Esophagus (tissue), 2 donors: ENCODE results near the gene SORCS2. TPM values are rescaled to one million over a fixed set of nuclear protein-coding genes. Genes with fewer than 3 reads are reported as not detected.

Source experiments
- H3K27ac ChIP-seq, 2 donors: one replicate each; pipeline ENCODE4 v1.5.1; 2013; ENCODE audit warnings: low read depth in 2 of 2, mild to moderate bottlenecking in 2 of 2, inconsistent platforms in 1 of 2, low read length in 1 of 2, moderate library complexity in 1 of 2
- H3K27me3 ChIP-seq, 2 donors: one replicate each; pipeline ENCODE4 v1.6.1; 2013; ENCODE audit warnings: low read length in 2 of 2, control low read depth in 1 of 2, mild to moderate bottlenecking in 1 of 2; ENCODE audit not compliant: insufficient read depth in 2 of 2, control insufficient read depth in 1 of 2
- H3K36me3 ChIP-seq, 2 donors: one replicate each; pipeline ENCODE4 v1.6.1; 2013; ENCODE audit warnings: low read length in 1 of 2; ENCODE audit not compliant: control insufficient read depth in 2 of 2, insufficient read depth in 2 of 2
- H3K4me1 ChIP-seq, 2 donors: one replicate each; pipeline ENCODE4 v1.6.1; 2013; ENCODE audit warnings: low read length in 1 of 2; ENCODE audit not compliant: control insufficient read depth in 2 of 2, insufficient read depth in 2 of 2
- H3K4me3 ChIP-seq, 2 donors: one replicate each; pipeline ENCODE4 v1.5.1; 2013; ENCODE audit warnings: low read length in 2 of 2, mild to moderate bottlenecking in 2 of 2, low read depth in 1 of 2, moderate library complexity in 1 of 2
- H3K9me3 ChIP-seq, 2 donors: one replicate each; pipeline ENCODE4 v1.6.1; 2013; ENCODE audit warnings: mild to moderate bottlenecking in 2 of 2, low read depth in 1 of 2, low read length in 1 of 2, moderate library complexity in 1 of 2; ENCODE audit not compliant: control insufficient read depth in 2 of 2, insufficient read depth in 1 of 2
- WGBS, 2 donors: extraction: QIAGEN DNeasy Blood & Tissue Kit; methylation state at CpG; one replicate each; pipeline ENCODE4 v1.1.7; 2013; 5-methylcytosine and 5-hydroxymethylcytosine counted together
- polyA plus RNA-seq, 2 donors: library from polyadenylated mRNA; stranded (reverse); fragments of 200-250 nt; gene quantifications; one replicate each; pipeline ENCODE4 v1.2.3, GENCODE V29; 2013
- donor health status: healthy with polysubstance abuse.
- donor health status: Bipolar disorder and iron deficiency.

The SORCS2 gene
- 1 to 10 TPM; 1.1 to 1.2 TPM for polyA plus RNA-seq

DNA sequence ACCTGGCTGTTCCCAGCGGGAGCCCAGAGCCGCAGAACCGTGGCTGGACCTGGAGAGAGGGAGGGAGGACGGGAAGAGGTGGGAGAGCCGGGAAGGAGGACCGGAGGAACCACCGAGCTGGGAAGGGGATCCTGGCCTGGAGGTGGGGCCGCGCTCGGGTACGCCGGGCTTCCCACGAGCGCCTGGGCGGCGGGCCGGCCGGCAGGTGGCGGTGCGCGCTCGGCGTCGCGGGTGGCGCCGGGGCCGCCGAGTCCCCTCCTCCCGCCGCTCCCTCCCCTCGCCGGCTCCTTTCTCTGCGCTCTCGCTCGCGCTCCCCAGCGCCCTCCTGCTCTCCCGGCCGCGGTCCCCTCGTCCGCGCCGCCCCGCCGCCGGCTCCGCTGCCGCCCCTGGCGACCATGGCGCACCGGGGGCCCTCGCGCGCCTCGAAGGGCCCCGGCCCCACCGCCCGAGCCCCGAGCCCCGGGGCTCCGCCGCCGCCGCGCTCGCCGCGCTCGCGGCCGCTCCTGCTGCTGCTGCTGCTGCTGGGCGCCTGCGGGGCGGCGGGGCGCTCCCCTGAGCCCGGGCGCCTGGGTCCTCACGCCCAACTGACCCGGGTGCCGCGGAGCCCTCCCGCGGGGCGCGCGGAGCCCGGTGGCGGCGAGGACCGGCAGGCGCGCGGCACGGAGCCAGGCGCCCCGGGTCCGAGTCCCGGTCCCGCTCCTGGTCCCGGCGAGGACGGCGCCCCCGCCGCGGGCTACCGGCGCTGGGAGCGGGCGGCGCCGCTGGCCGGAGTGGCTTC lies at the start of gene SORCS2:
Gene SORCS2 (plus strand): TSS at position 287 of the 778 bp plus-strand sequence.
- Histone ChIP-seq H3K36me3 (no peaks in the 10 kb centered on the region), H3K27ac (no peak within 1 kb of the TSS), H3K27me3 (peaks cover 0 to 8% of the 10 kb centered on the region in 2 donors), H3K9me3 (peaks cover 0 to 2% of the 10 kb centered on the region in 2 donors), H3K4me3 (peak within 1 kb of the TSS; percentile 49 to 61), H3K4me1 (peaks cover 6 to 14% of the 10 kb centered on the region in 2 donors)
- 1% methylated on average over 71 to 116 of the region's 116 CpGs for WGBS, 2 donors

GRCh38 chr4:7144374-7145290 lies 47.7 kb upstream of the SORCS2 start:
- Histone ChIP-seq H3K9me3 (no peaks in the 10 kb centered on the region), H3K36me3 (no peaks in the 10 kb centered on the region), H3K27me3 (no peaks in the 10 kb centered on the region), H3K4me3 (no peak overlapping the region), H3K4me1 (peaks cover 0 to 4% of the 10 kb centered on the region in 2 donors), H3K27ac (no peak overlapping the region)
- WGBS, 2 donors: 84 to 87% methylated on average over 14 to 17 of the region's 17 CpGs

DNA sequence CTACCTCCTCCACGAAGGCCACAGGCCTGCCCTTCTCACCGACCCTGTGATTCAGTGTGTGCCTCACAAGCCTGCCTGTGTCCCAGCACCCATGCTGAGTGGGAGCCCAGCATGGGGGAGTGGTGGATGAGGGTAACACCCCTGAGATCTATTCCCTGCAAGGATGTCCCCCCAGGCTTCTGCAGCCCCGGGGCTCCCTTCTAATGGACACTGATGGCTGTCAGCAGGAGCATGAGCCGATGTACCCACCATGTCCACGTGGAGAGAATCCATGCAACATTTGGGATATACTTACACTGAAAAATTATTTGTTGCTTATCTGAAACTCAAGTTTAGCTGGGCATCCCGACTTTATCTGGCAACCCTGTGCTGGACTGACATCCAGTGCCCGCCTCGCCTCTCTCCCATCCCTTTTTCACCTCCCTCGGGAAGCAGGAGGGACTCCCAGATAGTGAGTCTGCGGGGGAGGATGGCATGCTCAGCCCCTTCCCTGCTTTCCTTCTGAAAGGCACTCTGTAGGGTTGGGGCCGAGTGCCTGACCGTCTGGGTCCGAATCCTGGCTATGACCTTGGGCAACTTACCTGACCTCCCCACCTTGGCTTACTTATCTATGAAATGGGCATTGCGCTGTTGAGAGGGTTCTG lies 46.9 kb upstream of the SORCS2 start:
- 79 to 85% methylated on average over 14 of the region's 14 CpGs for WGBS, 2 donors
- Histone ChIP-seq H3K4me1 (peaks cover 0 to 4% of the 10 kb centered on the region in 2 donors), H3K4me3 (no peak overlapping the region), H3K36me3 (no peaks in the 10 kb centered on the region), H3K9me3 (no peaks in the 10 kb centered on the region), H3K27me3 (no peaks in the 10 kb centered on the region), H3K27ac (no peak overlapping the region)

GRCh38 chr4:7146059-7146785 lies 46.1 kb upstream of the SORCS2 start:
- H3K4me3 ChIP-seq: no peak overlapping the region
- H3K27me3 ChIP-seq: no peaks in the 10 kb centered on the region
- peaks cover 0 to 4% of the 10 kb centered on the region in 2 donors for H3K4me1 ChIP-seq
- no peaks in the 10 kb centered on the region for H3K36me3 ChIP-seq
- no peak overlapping the region for H3K27ac ChIP-seq
- 76 to 82% methylated on average over 15 of the region's 15 CpGs for WGBS, 2 donors
- H3K9me3 ChIP-seq: no peaks in the 10 kb centered on the region

DNA sequence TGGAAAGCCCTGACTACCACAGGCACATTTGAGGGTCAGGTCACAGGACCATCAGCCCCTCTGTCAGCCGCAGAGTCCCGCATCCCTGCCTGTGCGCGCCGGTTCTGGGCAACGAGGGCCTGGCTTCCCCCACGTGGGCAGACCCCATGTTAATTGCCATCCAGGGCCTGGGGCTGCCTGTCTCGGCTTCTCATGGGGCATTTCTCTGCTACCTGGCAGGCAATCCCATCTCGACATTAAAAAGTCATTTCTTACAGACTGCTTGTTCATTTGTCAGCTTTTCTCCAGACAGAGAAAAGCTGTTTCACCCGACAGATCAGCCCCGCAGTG lies 45.6 kb upstream of the SORCS2 start:
- H3K36me3 ChIP-seq: no peaks in the 10 kb centered on the region
- H3K4me1 ChIP-seq: peaks cover 0 to 4% of the 10 kb centered on the region in 2 donors
- no peaks in the 10 kb centered on the region for H3K27me3 ChIP-seq
- no peak overlapping the region for H3K27ac ChIP-seq
- H3K4me3 ChIP-seq: no peak overlapping the region
- no peaks in the 10 kb centered on the region for H3K9me3 ChIP-seq
- 65 to 78% methylated on average over 11 of the region's 11 CpGs for WGBS, 2 donors

- WGBS, 2 donors: 80 to 84% methylated on average over 15 of the region's 15 CpGs
Measured at GRCh38 chr4:7147261-7147660, 45.1 kb upstream of the SORCS2 start.

GRCh38 chr4:7147661-7148310 lies 44.6 kb upstream of the SORCS2 start:
- H3K4me3 ChIP-seq: no peak overlapping the region
- H3K27ac ChIP-seq: no peak overlapping the region
- H3K4me1 ChIP-seq: peaks cover 0 to 4% of the 10 kb centered on the region in 2 donors
- H3K27me3 ChIP-seq: no peaks in the 10 kb centered on the region
- 66 to 78% methylated on average over 10 of the region's 10 CpGs for WGBS, 2 donors
- H3K9me3 ChIP-seq: no peaks in the 10 kb centered on the region
- H3K36me3 ChIP-seq: no peaks in the 10 kb centered on the region

More at GRCh38 chr4:7147261-7147660, 45.1 kb upstream of the SORCS2 start:
- Histone ChIP-seq H3K9me3 (no peaks in the 10 kb centered on the region), H3K27ac (no peak overlapping the region), H3K4me3 (no peak overlapping the region), H3K4me1 (peaks cover 0 to 4% of the 10 kb centered on the region in 2 donors), H3K36me3 (no peaks in the 10 kb centered on the region), H3K27me3 (no peaks in the 10 kb centered on the region)

GRCh38 chr4:7148337-7148736 lies 44.0 kb upstream of the SORCS2 start:
- 89 to 92% methylated on average over 13 of the region's 13 CpGs for WGBS, 2 donors
- no peak overlapping the region for H3K4me3 ChIP-seq
- H3K36me3 ChIP-seq: no peaks in the 10 kb centered on the region
- no peak overlapping the region for H3K27ac ChIP-seq
- H3K27me3 ChIP-seq: no peaks in the 10 kb centered on the region
- peaks cover 0 to 4% of the 10 kb centered on the region in 2 donors for H3K4me1 ChIP-seq
- no peaks in the 10 kb centered on the region for H3K9me3 ChIP-seq
